HepG2 (cell line): ENCODE results near the gene ASCC2. TPM values are rescaled to one million over a fixed set of nuclear protein-coding genes. Genes with fewer than 3 reads are reported as not detected.

Source experiments
- ATRX ChIP-seq: sonication (generic); formaldehyde crosslinking; IDR thresholded peaks from 2 replicates; pipeline ENCODE4 v1.4.0; 2020; ENCODE audit warnings: missing genetic modification reagents, borderline replicate concordance
- CREM ChIP-seq, 2 experiments: sonication (generic) in 1 of 2; formaldehyde crosslinking in 1 of 2; IDR thresholded peaks; 2 replicates each; pipeline versions ENCODE4 v1.4.0 to v1.6.1; 2016 to 2020; ENCODE audit warnings: antibody characterized with exemption in 1 of 2, mild to moderate bottlenecking in 1 of 2, missing genetic modification reagents in 1 of 2
- E2F2 ChIP-seq: sonication (generic); formaldehyde crosslinking; IDR thresholded peaks from 2 replicates; pipeline ENCODE4 v1.4.0; 2020; ENCODE audit warnings: missing genetic modification reagents, borderline replicate concordance
- ELF3 ChIP-seq: IDR thresholded peaks from 2 replicates; pipeline ENCODE4 v1.6.1; 2016; ENCODE audit warnings: missing genetic modification reagents, missing compliant biosample characterization
- FOXA3 ChIP-seq: IDR thresholded peaks from 2 replicates; pipeline ENCODE4 v1.6.1; 2016; ENCODE audit warnings: missing genetic modification reagents, missing compliant biosample characterization
- FOXC1 ChIP-seq: sonication (generic); formaldehyde crosslinking; IDR thresholded peaks from 2 replicates; pipeline ENCODE4 v1.8.0; 2022; ENCODE audit warnings: mild to moderate bottlenecking, missing genetic modification reagents, borderline replicate concordance
- KDM2A ChIP-seq: sonication (generic); formaldehyde crosslinking; IDR thresholded peaks from 2 replicates; pipeline ENCODE4 v1.4.0; 2020; ENCODE audit warnings: low read depth, missing genetic modification reagents, borderline replicate concordance
- NCOA1 ChIP-seq: sonication (generic); formaldehyde crosslinking; IDR thresholded peaks from 2 replicates; pipeline ENCODE4 v1.9.0; 2021; ENCODE audit warnings: missing genetic modification reagents
- RAD21 ChIP-seq: fragments of 450-650 bp; formaldehyde crosslinking; IDR thresholded peaks from 2 replicates; pipeline ENCODE4 v1.5.0; 2020; ENCODE audit warnings: mild to moderate bottlenecking
- REXO4 ChIP-seq: sonication (generic); formaldehyde crosslinking; IDR thresholded peaks from 2 replicates; pipeline ENCODE4 v1.8.0; 2022; ENCODE audit warnings: missing genetic modification reagents, mild to moderate bottlenecking, borderline replicate concordance
- RFXANK ChIP-seq: IDR thresholded peaks from 2 replicates; pipeline ENCODE4 v1.6.1; 2016
- SIN3A ChIP-seq: IDR thresholded peaks from 2 replicates; pipeline ENCODE4 v1.6.1; 2011; ENCODE audit warnings: low read depth, mild to moderate bottlenecking, control low read depth, low read length, borderline replicate concordance
- TBX2 ChIP-seq: sonication (generic); formaldehyde crosslinking; IDR thresholded peaks from 2 replicates; pipeline ENCODE4 v1.5.0; 2020; ENCODE audit warnings: missing genetic modification reagents, mild to moderate bottlenecking, borderline replicate concordance
- TGIF2 ChIP-seq: IDR thresholded peaks from 2 replicates; pipeline ENCODE4 v1.6.1; 2016; ENCODE audit warnings: control low read depth, missing compliant biosample characterization
- UBTF ChIP-seq: sonication (generic); formaldehyde crosslinking; IDR thresholded peaks from 2 replicates; pipeline ENCODE4 v1.4.0; 2020; ENCODE audit warnings: mild to moderate bottlenecking, missing genetic modification reagents
- ZNF274 ChIP-seq: sonication (generic); formaldehyde crosslinking; IDR thresholded peaks from 2 replicates; pipeline ENCODE4 v1.5.1; 2020; ENCODE audit warnings: mild to moderate bottlenecking, missing genetic modification reagents
- ZSCAN20 ChIP-seq: sonication (generic); formaldehyde crosslinking; IDR thresholded peaks from 2 replicates; pipeline ENCODE4 v1.4.0; 2020; ENCODE audit warnings: missing genetic modification reagents, mild to moderate bottlenecking, borderline replicate concordance
- polyA plus RNA-seq, 8 experiments: library from polyadenylated mRNA; depleted of rRNA in 3 of 8; stranded (reverse) in 7 of 8; unstranded in 1 of 8; fragments of >200 nt; fragmentation: Illumina TruSeq in 4 of 8; extraction: Trizol in 4 of 8; gene quantifications; 2 replicates each; pipeline versions ENCODE4 v1.2.1 to v1.2.3, GENCODE V29; 2011 to 2016; ENCODE audit warnings: low read depth in 4 of 8, missing spikeins in 1 of 8, mixed read lengths in 1 of 8; ENCODE audit not compliant: insufficient read depth in 1 of 8
- total RNA-seq, 5 experiments: library from RNA; depleted of rRNA; stranded (reverse); fragments of >200 nt; fragmentation: Illumina TruSeq; extraction: Trizol; gene quantifications; 2 replicates each; pipeline ENCODE4 v1.2.3, GENCODE V29; 2016; ENCODE audit warnings: low read depth in 1 of 5
- TF ChIP-seq, protein P1 (sequence below): sonication (generic); formaldehyde crosslinking; IDR thresholded peaks from 2 replicates; pipeline ENCODE4 v1.4.0; 2020; ENCODE audit warnings: missing genetic modification reagents, borderline replicate concordance
- TF ChIP-seq, protein P2 (sequence below): IDR thresholded peaks from 2 replicates; pipeline ENCODE4 v1.6.1; 2016; ENCODE audit warnings: low read depth, control low read depth
- TF ChIP-seq, protein P3 (sequence below): sonication (generic); formaldehyde crosslinking; IDR thresholded peaks from 2 replicates; pipeline ENCODE4 v1.5.1; 2020; ENCODE audit warnings: missing genetic modification reagents, mild to moderate bottlenecking, borderline replicate concordance

Gene ASCC2
- total and polyA plus RNA-seq, 2 of the 13 experiments (the other 11 are each of a cell fraction or from before 2014, with no cell fraction given), result 26.2 to 26.3 TPM

DNA sequence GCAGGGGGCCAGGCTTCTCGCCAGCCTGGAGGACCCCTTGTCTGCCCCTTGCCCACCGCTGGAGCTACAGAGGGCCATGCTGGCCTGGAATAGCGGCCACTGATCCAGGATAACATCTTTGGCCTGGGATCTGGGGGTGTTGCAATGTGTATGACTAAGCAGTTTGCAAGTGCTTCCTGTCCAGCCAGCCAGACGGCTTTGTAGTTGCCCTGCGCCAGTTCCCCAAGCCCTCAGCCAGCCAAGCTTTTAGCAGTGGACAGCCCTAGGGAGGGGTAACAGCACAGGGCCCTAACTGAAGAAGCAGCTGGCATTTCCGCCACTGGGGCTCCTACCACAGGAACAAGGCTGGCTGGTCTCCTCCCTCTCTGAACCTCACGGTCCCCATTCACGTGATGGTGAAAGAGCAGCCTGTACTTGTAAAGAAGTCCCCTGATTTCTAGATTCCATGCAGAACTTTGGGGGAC is 38.8 kb downstream of the ASCC2 start (continued):
- TF ChIP-seq, protein P1, sequence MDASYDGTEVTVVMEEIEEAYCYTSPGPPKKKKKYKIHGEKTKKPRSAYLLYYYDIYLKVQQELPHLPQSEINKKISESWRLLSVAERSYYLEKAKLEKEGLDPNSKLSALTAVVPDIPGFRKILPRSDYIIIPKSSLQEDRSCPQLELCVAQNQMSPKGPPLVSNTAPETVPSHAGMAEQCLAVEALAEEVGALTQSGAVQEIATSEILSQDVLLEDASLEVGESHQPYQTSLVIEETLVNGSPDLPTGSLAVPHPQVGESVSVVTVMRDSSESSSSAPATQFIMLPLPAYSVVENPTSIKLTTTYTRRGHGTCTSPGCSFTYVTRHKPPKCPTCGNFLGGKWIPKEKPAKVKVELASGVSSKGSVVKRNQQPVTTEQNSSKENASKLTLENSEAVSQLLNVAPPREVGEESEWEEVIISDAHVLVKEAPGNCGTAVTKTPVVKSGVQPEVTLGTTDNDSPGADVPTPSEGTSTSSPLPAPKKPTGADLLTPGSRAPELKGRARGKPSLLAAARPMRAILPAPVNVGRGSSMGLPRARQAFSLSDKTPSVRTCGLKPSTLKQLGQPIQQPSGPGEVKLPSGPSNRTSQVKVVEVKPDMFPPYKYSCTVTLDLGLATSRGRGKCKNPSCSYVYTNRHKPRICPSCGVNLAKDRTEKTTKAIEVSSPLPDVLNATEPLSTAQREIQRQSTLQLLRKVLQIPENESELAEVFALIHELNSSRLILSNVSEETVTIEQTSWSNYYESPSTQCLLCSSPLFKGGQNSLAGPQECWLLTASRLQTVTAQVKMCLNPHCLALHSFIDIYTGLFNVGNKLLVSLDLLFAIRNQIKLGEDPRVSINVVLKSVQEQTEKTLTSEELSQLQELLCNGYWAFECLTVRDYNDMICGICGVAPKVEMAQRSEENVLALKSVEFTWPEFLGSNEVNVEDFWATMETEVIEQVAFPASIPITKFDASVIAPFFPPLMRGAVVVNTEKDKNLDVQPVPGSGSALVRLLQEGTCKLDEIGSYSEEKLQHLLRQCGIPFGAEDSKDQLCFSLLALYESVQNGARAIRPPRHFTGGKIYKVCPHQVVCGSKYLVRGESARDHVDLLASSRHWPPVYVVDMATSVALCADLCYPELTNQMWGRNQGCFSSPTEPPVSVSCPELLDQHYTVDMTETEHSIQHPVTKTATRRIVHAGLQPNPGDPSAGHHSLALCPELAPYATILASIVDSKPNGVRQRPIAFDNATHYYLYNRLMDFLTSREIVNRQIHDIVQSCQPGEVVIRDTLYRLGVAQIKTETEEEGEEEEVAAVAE, result no peak
- TF ChIP-seq UBTF (CRISPR knock-in tag) (peak; percentile 45; the same call in 1 of the 2 replicates), SIN3A (no peak), CREM (IDR thresholded peaks at IDR 0.05) (no peak), CREM (CRISPR knock-in tag; IDR thresholded peaks at IDR 0.05) (no peak), RFXANK (CRISPR knock-in tag) (no peak; the same call in 1 of the 2 replicates), RAD21 (CRISPR knock-in tag) (no peak), ATRX (CRISPR knock-in tag) (no peak), TGIF2 (0 out of 2 replicates have a peak, but pooled peaks have one; percentile 49), TBX2 (CRISPR knock-in tag) (peak; percentile 24; the same call in 1 of the 2 replicates), FOXC1 (no peak), NCOA1 (CRISPR knock-in tag) (no peak), ZSCAN20 (no peak), FOXA3 (no peak; the same call in 1 of the 2 replicates), REXO4 (no peak), E2F2 (CRISPR knock-in tag) (no peak), KDM2A (peak; percentile 41; the same call in 1 of the 2 replicates), ELF3 (CRISPR knock-in tag) (peak; percentile 79), ZNF274 (CRISPR knock-in tag) (no peak)
- TF ChIP-seq, protein P2, sequence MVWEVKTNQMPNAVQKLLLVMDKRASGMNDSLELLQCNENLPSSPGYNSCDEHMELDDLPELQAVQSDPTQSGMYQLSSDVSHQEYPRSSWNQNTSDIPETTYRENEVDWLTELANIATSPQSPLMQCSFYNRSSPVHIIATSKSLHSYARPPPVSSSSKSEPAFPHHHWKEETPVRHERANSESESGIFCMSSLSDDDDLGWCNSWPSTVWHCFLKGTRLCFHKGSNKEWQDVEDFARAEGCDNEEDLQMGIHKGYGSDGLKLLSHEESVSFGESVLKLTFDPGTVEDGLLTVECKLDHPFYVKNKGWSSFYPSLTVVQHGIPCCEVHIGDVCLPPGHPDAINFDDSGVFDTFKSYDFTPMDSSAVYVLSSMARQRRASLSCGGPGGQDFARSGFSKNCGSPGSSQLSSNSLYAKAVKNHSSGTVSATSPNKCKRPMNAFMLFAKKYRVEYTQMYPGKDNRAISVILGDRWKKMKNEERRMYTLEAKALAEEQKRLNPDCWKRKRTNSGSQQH (CRISPR knock-in tag), result no peak
- TF ChIP-seq, protein P3, sequence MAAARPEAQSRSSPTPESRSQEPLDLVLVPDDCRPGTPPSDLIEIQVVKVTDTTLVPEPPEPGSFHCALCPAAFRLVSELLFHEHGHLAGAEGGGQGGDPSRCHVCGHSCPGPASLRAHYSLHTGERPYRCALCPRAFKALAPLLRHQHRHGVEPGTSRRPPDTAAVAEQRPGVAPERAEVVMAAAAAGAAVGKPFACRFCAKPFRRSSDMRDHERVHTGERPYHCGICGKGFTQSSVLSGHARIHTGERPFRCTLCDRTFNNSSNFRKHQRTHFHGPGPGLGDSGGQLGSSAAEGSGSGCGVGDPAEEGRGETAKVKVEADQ (CRISPR knock-in tag), result no peak
